Ascending aorta (tissue), 2 donors: ENCODE data around the gene CATSPERE. TPM values are rescaled to one million over a fixed set of nuclear protein-coding genes. Genes with fewer than 3 reads are reported as not detected.

Experiments used
- DNase-seq, 2 donors: peaks; one replicate each; pipeline ENCODE4 v3.0.0-alpha.2; 2019; ENCODE audit warnings: low spot score in 2 of 2
- H3K27ac ChIP-seq, 2 donors: fragments of 200-600 bp; sonication (generic); one replicate each; pipeline ENCODE4 v1.5.1; 2016 to 2017; ENCODE audit warnings: mild to moderate bottlenecking in 1 of 2
- H3K27me3 ChIP-seq: fragments of 200-600 bp; sonication (generic); one replicate; pipeline ENCODE4 v1.5.1; 2017
- H3K36me3 ChIP-seq, 2 donors: fragments of 200-600 bp; sonication (generic); one replicate each; pipeline ENCODE4 v1.5.1; 2016
- H3K4me1 ChIP-seq, 2 donors: fragments of 200-600 bp; sonication (generic); one replicate each; pipeline ENCODE4 v1.5.1; 2016 to 2017; ENCODE audit warnings: mild to moderate bottlenecking in 1 of 2
- H3K4me3 ChIP-seq, 2 donors: fragments of 200-600 bp; sonication (generic); one replicate each; pipeline ENCODE4 v1.5.1; 2016 to 2017; ENCODE audit warnings: mild to moderate bottlenecking in 1 of 2
- H3K9me3 ChIP-seq, 2 donors: fragments of 200-600 bp; sonication (generic); one replicate each; pipeline ENCODE4 v1.5.1; 2016
- intact Hi-C: fragments of 100-400 bp; cut with DNase I; formaldehyde crosslinking; loops from one replicate; pipeline ENCODE4 v1.15.1; 2023
- total RNA-seq: library from RNA; depleted of rRNA; stranded (reverse); fragments of >200 nt; gene quantifications from one replicate; pipeline ENCODE4 v1.1.0, GENCODE V29; 2016
- TF ChIP-seq, protein P1 (sequence below), 3 experiments: fragments of 200-600 bp in 2 of 3; fragments of 450-650 bp in 1 of 3; sonication (generic) in 2 of 3; IDR thresholded peaks; one replicate each; pipeline ENCODE4 v1.5.1; 2016 to 2019; ENCODE audit warnings: antibody characterized with exemption in 3 of 3, mild to moderate bottlenecking in 1 of 3, moderate library complexity in 1 of 3

The CATSPERE gene
- total RNA-seq, 1 donor from 2014 or later: not detected

DNA sequence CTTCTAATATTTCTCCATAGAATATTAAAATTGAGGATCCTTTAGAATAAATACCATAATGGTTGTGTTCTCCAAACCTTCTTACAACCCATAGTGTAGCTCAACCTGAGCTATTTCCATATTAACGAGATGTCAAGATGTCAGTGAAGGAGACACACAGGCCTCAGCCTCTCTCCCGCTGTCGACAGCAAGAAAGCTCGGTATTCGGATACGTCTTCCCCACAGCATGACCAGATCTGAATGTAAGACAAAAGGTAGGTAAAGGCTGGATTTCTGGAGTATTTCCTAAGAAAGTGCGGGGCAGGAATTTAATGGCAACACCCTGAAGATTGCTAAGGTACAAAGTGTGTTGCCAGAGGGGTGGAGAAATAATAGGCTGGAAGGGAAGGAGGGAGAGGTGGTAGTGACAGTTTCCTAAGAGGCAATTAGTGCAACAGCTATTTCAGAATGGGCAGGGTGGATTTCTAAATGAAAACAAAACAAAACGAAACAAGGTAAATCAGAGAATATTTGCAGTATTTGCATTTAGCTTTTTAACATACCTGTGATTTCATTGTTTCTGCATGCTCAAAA, 11.1 kb upstream of the CATSPERE start:
- TF ChIP-seq, protein P1, sequence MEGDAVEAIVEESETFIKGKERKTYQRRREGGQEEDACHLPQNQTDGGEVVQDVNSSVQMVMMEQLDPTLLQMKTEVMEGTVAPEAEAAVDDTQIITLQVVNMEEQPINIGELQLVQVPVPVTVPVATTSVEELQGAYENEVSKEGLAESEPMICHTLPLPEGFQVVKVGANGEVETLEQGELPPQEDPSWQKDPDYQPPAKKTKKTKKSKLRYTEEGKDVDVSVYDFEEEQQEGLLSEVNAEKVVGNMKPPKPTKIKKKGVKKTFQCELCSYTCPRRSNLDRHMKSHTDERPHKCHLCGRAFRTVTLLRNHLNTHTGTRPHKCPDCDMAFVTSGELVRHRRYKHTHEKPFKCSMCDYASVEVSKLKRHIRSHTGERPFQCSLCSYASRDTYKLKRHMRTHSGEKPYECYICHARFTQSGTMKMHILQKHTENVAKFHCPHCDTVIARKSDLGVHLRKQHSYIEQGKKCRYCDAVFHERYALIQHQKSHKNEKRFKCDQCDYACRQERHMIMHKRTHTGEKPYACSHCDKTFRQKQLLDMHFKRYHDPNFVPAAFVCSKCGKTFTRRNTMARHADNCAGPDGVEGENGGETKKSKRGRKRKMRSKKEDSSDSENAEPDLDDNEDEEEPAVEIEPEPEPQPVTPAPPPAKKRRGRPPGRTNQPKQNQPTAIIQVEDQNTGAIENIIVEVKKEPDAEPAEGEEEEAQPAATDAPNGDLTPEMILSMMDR (IDR thresholded peaks at IDR 0.05): no peak
- H3K9me3 ChIP-seq: no peaks in the 10 kb centered on the region
- no peaks in the 10 kb centered on the region for H3K27me3 ChIP-seq
- H3K4me3 ChIP-seq: peak overlapping the region; percentile 89 to 95
- intact Hi-C loops: loop anchor here (2.0 to 10.0 kb wide), 8 partner anchors 128 to 1193 kb away; partner anchors contain the start of genes AKT3, CEP170, COX20 and SDCCAG8
- H3K4me1 ChIP-seq: peaks cover 6 to 41% of the 10 kb centered on the region in 2 donors
- H3K36me3 ChIP-seq: no peaks in the 10 kb centered on the region
- DNase-seq: no peak
- H3K27ac ChIP-seq: peak overlapping the region in 1 of 2 donors; percentile 98

DNA sequence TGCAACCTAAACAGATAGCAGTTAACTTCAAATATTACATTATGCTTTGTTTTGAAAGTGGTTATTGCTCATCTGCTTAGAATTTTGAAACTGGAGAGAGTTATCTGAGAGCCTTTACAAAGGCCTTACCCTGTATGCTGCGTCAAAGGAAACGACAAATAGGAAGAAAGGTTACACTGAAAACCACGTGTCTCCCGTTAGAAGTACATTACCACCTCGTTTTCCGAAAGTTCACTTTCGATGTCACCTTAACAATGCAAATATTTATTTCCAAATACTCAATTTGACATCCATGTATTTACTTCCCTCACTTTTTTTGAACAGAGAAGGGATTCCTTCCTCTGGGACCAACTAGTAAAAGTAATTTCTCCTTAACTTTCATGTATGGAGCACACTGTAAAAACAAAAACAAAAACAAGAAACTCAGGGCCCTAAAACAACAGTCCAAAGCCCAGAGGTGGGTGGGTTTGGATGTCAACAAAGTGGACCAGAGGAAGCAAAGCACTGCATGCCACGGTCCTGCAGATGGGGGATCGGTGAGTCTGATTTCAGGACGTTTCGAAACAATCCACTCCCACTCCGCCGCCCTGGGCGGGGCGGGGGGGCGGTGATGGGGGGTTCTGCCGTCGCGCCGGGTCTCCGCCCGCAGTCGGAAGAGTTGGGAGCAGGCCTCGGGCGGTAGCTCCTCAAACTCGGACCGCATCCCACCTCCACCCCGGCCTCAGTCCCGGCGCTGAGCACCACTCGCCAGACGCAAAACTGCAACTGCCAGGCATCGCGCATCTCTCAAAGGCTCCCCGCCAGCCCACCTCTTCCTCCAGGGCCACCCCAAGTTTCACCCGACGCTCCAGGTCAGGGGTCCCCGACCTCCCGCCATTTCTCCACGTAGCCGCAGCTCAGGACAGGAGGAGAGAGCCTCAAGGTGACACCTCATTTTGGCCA, 10.2 kb upstream of the CATSPERE start:
- Histone ChIP-seq H3K4me3 (peak overlapping the region; percentile 89 to 95), H3K27ac (peak overlapping the region; percentile 96 to 98), H3K9me3 (no peaks in the 10 kb centered on the region), H3K4me1 (peaks cover 4 to 34% of the 10 kb centered on the region in 2 donors), H3K27me3 (no peaks in the 10 kb centered on the region), H3K36me3 (no peaks in the 10 kb centered on the region)
- peak in 1 of 2 donors; percentile 75 for DNase-seq
- TF ChIP-seq, protein P1 (IDR thresholded peaks at IDR 0.05): no peak
- intact Hi-C loops: loop anchor here (2.0 to 10.0 kb wide), 8 partner anchors 129 to 1194 kb away; partner anchors contain the start of genes AKT3, CEP170, COX20 and SDCCAG8

DNA sequence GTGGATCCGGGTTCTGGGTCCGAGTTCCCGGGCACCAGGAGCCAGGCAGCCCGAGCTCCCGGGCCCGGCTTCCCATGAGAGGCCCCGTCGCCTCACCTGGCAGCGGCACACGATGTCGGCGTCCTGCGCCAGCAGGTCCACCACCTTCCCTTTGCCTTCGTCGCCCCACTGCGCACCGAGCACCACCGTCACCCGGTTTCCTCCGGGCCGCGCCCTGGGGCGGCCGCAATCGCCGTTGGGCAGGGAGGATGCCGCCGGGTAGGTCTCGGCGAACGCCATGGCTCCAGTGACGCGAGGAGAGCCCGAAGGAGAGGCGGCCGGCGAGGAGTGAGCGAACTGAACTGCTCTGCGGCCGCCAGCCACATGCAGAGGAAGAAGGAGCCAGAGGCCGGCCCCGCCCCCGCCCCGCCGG, 9.5 kb upstream of the CATSPERE start, which contains the start of gene ADSS2:
ADSS2 (minus strand) TSS at position 371 of the 412 bp plus-strand sequence; CDS start at position 279, 92 bp downstream.
- TF ChIP-seq, protein P1 (IDR thresholded peaks at IDR 0.05): no peak

DNA sequence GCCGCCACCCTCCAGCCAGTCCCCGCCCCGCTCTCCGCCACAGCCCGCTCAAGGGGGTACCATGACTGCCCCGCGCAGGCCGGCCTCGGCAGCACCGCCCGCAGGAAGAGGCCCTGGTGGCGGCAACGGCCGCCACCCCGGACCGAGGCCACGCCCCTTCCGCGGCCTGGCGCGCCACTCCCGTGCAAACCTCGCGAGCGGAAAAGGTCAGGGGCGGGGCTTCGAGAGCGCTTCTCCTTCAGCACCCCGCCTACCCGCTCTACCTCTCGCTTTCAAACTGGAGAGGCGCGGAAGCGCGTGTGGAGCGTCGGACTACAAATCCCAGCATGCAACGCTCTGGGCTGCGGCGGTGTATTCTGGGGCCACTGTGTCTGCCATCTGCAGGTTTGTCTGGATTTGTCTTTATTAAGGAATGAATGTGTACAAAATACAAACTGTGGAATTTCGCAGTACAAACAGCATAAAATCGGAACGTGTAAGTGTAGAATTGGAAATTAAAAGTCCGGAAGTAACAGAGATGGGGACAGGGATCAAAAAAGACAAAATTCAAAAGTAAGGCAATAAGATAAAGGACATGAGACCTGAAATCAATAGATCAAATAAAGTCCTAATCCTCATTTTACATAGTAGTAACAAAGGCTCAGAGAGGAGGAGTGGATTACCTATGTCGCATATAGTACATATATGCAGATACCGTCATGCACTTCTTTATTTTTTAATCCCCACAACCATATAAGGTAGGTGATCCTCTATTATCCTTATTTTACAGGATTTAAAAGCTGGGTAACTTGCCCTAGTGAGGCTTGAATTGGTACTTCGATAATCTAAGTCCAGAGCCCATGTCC, 8.9 kb upstream of the CATSPERE start:
- H3K27ac ChIP-seq: peak overlapping the region; percentile 96 to 98
- TF ChIP-seq, protein P1 (IDR thresholded peaks at IDR 0.05): peak; percentile 32 to 61 (median 56)
- intact Hi-C loops: loop anchor here (2.0 to 10.0 kb wide), 10 partner anchors 130 to 1195 kb away; partner anchors contain the start of genes AKT3, CEP170, COX20 and DESI2

More for the DNA sequence above, 9.5 kb upstream of the CATSPERE start, which contains the start of gene ADSS2:
- DNase-seq: no peak
- intact Hi-C loops: loop anchor here (2.0 to 10.0 kb wide), 8 partner anchors 129 to 1194 kb away; partner anchors contain the start of genes AKT3, CEP170, COX20 and SDCCAG8
- peaks cover 0 to 27% of the 10 kb centered on the region in 2 donors for H3K4me1 ChIP-seq
- H3K4me3 ChIP-seq: peak within 1 kb of the TSS; percentile 89 to 95
- H3K9me3 ChIP-seq: no peaks in the 10 kb centered on the region
- H3K36me3 ChIP-seq: no peaks in the 10 kb centered on the region
- H3K27me3 ChIP-seq: no peaks in the 10 kb centered on the region
- peak within 1 kb of the TSS; percentile 96 to 98 for H3K27ac ChIP-seq

More for the DNA sequence above, 8.9 kb upstream of the CATSPERE start:
- DNase-seq: peak; percentile 98 to 99
- H3K9me3 ChIP-seq: no peaks in the 10 kb centered on the region
- H3K36me3 ChIP-seq: no peaks in the 10 kb centered on the region
- no peaks in the 10 kb centered on the region for H3K27me3 ChIP-seq
- peak overlapping the region; percentile 89 to 95 for H3K4me3 ChIP-seq
- H3K4me1 ChIP-seq: peaks cover 0 to 23% of the 10 kb centered on the region in 2 donors
